HCT116 (cell line): ENCODE measurements around the gene SAA1. TPM values are rescaled to one million over a fixed set of nuclear protein-coding genes. Genes with fewer than 3 reads are reported as not detected.

Experiments
- ATAC-seq: fragments of 200-7000 bp; cut with Tn5 transposase; 2 replicates; pipeline ENCODE4 v1.9.1; 2020; ENCODE audit warnings: mild to moderate bottlenecking, moderate library complexity
- BruUV-seq: library from RNA; stranded (reverse); fragments of 400-500 nt; replicated peaks from 2 replicates; lab custom pipeline; 2021; lab: Mats Ljungman, UMichigan
- CTCF ChIA-PET: fragments of 300-600 bp; sonication (Branson Sonifier 250); formaldehyde crosslinking; loops from one replicate; lab custom pipeline; 2021; ENCODE audit warnings: antibody characterized with exemption; lab: Charles Lee
- POLR2A ChIA-PET: fragments of 300-600, 350-600 bp; sonication (Branson Sonifier 250); formaldehyde crosslinking; loops from one replicate; lab custom pipeline; 2021; ENCODE audit warnings: antibody characterized with exemption; lab: Charles Lee
- RAD21 ChIA-PET, 2 experiments: fragments of 300-600 bp; sonication (Branson Sonifier 250); formaldehyde crosslinking; loops; one replicate each; lab custom pipeline; 2023; ENCODE audit warnings: low total read pairs in 2 of 2; ENCODE audit not compliant: uncharacterized antibody in 2 of 2, unreplicated experiment in 2 of 2, low non-redundant PET in 1 of 2; lab: Charles Lee
- DNase-seq: peaks from one replicate; pipeline ENCODE4 v3.0.0-alpha.2; 2010; ENCODE audit warnings: low read depth, low spot score
- H2AFZ ChIP-seq: fragments of 200-600 bp; shearing (Covaris generic), sonication (generic); 2 replicates; pipeline ENCODE4 v1.6.1; 2017; ENCODE audit warnings: low read depth, mixed run types, mixed read lengths, antibody characterized with exemption, low read length; ENCODE audit not compliant: poor library complexity, severe bottlenecking
- H3K27ac ChIP-seq: 2 replicates; pipeline ENCODE4 v1.5.1; 2012; ENCODE audit warnings: low read depth, low read length
- H3K27me3 ChIP-seq: fragments of 200-600 bp; sonication (generic); 2 replicates; pipeline ENCODE4 v1.6.1; 2016; ENCODE audit warnings: mixed run types, low read length, mixed read lengths; ENCODE audit not compliant: insufficient read depth
- H3K36me3 ChIP-seq, 2 experiments: fragments of 200-500 bp in 1 of 2; fragments of 200-600 bp in 1 of 2; sonication (Bioruptor generic) in 1 of 2; sonication (generic) in 1 of 2; 2 replicates each; pipeline versions ENCODE4 v1.5.1 to v1.6.1; 2014 to 2016; ENCODE audit warnings: low read length in 2 of 2, inconsistent platforms in 1 of 2, mixed read lengths in 1 of 2, mixed run types in 1 of 2; ENCODE audit not compliant: insufficient read depth in 2 of 2, control insufficient read depth in 1 of 2
- H3K4me1 ChIP-seq, 2 experiments: fragments of 200-600 bp in 1 of 2; sonication (generic) in 1 of 2; 2 replicates each; pipeline versions ENCODE4 v1.5.1 to v1.6.1; 2012 to 2017; ENCODE audit warnings: low read length in 2 of 2, inconsistent platforms in 1 of 2, mild to moderate bottlenecking in 1 of 2, mixed read lengths in 1 of 2, mixed run types in 1 of 2, moderate library complexity in 1 of 2; ENCODE audit not compliant: insufficient read depth in 2 of 2, control insufficient read depth in 1 of 2
- H3K4me2 ChIP-seq: fragments of 200-600 bp; sonication (generic); 2 replicates; pipeline ENCODE4 v1.6.1; 2017; ENCODE audit warnings: mixed run types, low read length, mixed read lengths
- H3K4me3 ChIP-seq, 2 experiments: fragments of 200-600 bp in 1 of 2; sonication (generic) in 1 of 2; replicated peaks in 1 of 2; 2 replicates each; pipeline ENCODE4 v1.5.1; 2011 to 2016; ENCODE audit warnings: low read length in 2 of 2, control low read depth in 1 of 2, low read depth in 1 of 2, mild to moderate bottlenecking in 1 of 2, mixed read lengths in 1 of 2, mixed run types in 1 of 2
- H3K79me2 ChIP-seq: fragments of 200-600 bp; sonication (generic); 2 replicates; pipeline ENCODE4 v1.6.1; 2017; ENCODE audit warnings: mild to moderate bottlenecking, mixed run types, low read length, moderate library complexity, mixed read lengths; ENCODE audit not compliant: insufficient read depth
- H3K9ac ChIP-seq: fragments of 200-600 bp; sonication (generic); 2 replicates; pipeline ENCODE4 v1.6.1; 2016; ENCODE audit warnings: low read length, mixed read lengths
- H3K9me2 ChIP-seq: fragments of 200-600 bp; sonication (generic), shearing (Covaris generic); 2 replicates; pipeline ENCODE4 v1.6.1; 2017; ENCODE audit warnings: mixed run types, mild to moderate bottlenecking, moderate library complexity; ENCODE audit not compliant: insufficient read depth
- H3K9me3 ChIP-seq, 2 experiments: fragments of 200-500 bp in 1 of 2; fragments of 200-600 bp in 1 of 2; sonication (Bioruptor generic) in 1 of 2; sonication (generic) in 1 of 2; 2 replicates each; pipeline ENCODE4 v1.6.1; 2014 to 2017; ENCODE audit warnings: low read length in 2 of 2, mixed read lengths in 2 of 2, inconsistent platforms in 1 of 2, low read depth in 1 of 2, mild to moderate bottlenecking in 1 of 2, mixed run types in 1 of 2, moderate library complexity in 1 of 2; ENCODE audit not compliant: control insufficient read depth in 1 of 2, insufficient read depth in 1 of 2
- H4K20me1 ChIP-seq: fragments of 200-600 bp; sonication (generic), shearing (Covaris generic); 2 replicates; pipeline ENCODE4 v1.6.1; 2017; ENCODE audit warnings: mixed run types, mild to moderate bottlenecking, moderate library complexity; ENCODE audit not compliant: insufficient read depth
- CBX3 ChIP-seq: IDR thresholded peaks from 2 replicates; pipeline ENCODE4 v1.6.1; 2012; ENCODE audit warnings: low read depth
- CEBPB ChIP-seq: IDR thresholded peaks from 2 replicates; pipeline ENCODE4 v1.6.1; 2012; ENCODE audit warnings: low read depth
- EGR1 ChIP-seq: IDR thresholded peaks from 2 replicates; pipeline ENCODE4 v1.6.1; 2012; ENCODE audit warnings: low read depth
- ELF1 ChIP-seq: IDR thresholded peaks from 2 replicates; pipeline ENCODE4 v1.6.1; 2012; ENCODE audit warnings: low read depth, borderline replicate concordance
- EZH2 ChIP-seq: fragments of 200-600 bp; sonication (generic); IDR thresholded peaks from 2 replicates; pipeline ENCODE4 v1.6.1; 2017; ENCODE audit warnings: antibody characterized with exemption, mixed run types
- FOSL1 ChIP-seq: IDR thresholded peaks from 2 replicates; pipeline ENCODE4 v1.6.1; 2012; ENCODE audit warnings: low read depth
- JUND ChIP-seq: IDR thresholded peaks from 2 replicates; pipeline ENCODE4 v1.6.1; 2012
- POLR2AphosphoS5 ChIP-seq: IDR thresholded peaks from 2 replicates; pipeline ENCODE4 v1.6.1; 2011; ENCODE audit warnings: mild to moderate bottlenecking, low read depth, low read length, moderate library complexity
- RAD21 ChIP-seq: IDR thresholded peaks from 2 replicates; pipeline ENCODE4 v1.6.1; 2012; ENCODE audit warnings: low read depth, mild to moderate bottlenecking
- SIN3A ChIP-seq: IDR thresholded peaks from 2 replicates; pipeline ENCODE4 v1.6.1; 2012; ENCODE audit warnings: low read depth
- SP1 ChIP-seq: IDR thresholded peaks from 2 replicates; pipeline ENCODE4 v1.6.1; 2012; ENCODE audit warnings: low read depth
- YY1 ChIP-seq: IDR thresholded peaks from 2 replicates; pipeline ENCODE4 v1.6.1; 2011; ENCODE audit warnings: low read length, low read depth, moderate library complexity, mild to moderate bottlenecking; ENCODE audit not compliant: insufficient replicate concordance; ENCODE audit errors: extremely low read depth
- ZFX ChIP-seq: fragments of 450-650 bp; IDR thresholded peaks from 2 replicates; pipeline ENCODE4 v1.6.1; 2017
- ZNF274 ChIP-seq: fragments of 200-500 bp; sonication (Bioruptor generic); IDR thresholded peaks from 2 replicates; pipeline ENCODE4 v1.6.1; 2014; ENCODE audit warnings: mild to moderate bottlenecking, low read depth, low read length, inconsistent platforms
- intact Hi-C: fragments of 100-400 bp; cut with micrococcal nuclease; formaldehyde crosslinking; loops from 2 replicates; pipeline ENCODE4 v1.10.0; 2022
- total RNA-seq: library from RNA; stranded (reverse); gene quantifications from one replicate; pipeline ENCODE4 v1.2.1, GENCODE V29; 2021; ENCODE audit not compliant: unreplicated experiment
- TF ChIP-seq, protein P1 (sequence below), 3 experiments: fragments of 200-600 bp in 1 of 3; sonication (generic) in 1 of 3; IDR thresholded peaks in 2 of 3; conservative IDR thresholded peaks in 1 of 3; 2 replicates each; pipeline ENCODE4 v1.5.1; 2012 to 2017; ENCODE audit warnings: low read depth in 2 of 3, low read length in 2 of 3, antibody characterized with exemption in 1 of 3, borderline replicate concordance in 1 of 3, control low read depth in 1 of 3, mild to moderate bottlenecking in 1 of 3, mixed read lengths in 1 of 3, mixed run types in 1 of 3, moderate library complexity in 1 of 3; ENCODE audit not compliant: insufficient read depth in 1 of 3
- TF ChIP-seq, protein P2 (sequence below): IDR thresholded peaks from 2 replicates; pipeline ENCODE4 v1.6.1; 2012; ENCODE audit warnings: low read depth
- TF ChIP-seq, protein P3 (sequence below): IDR thresholded peaks from 2 replicates; pipeline ENCODE4 v1.6.1; 2012
- TF ChIP-seq, protein P4 (sequence below): IDR thresholded peaks from 2 replicates; pipeline ENCODE4 v1.6.1; 2012

SAA1 gene
- total RNA-seq, 1 experiment from 2014 or later = 8.6 TPM

DNA sequence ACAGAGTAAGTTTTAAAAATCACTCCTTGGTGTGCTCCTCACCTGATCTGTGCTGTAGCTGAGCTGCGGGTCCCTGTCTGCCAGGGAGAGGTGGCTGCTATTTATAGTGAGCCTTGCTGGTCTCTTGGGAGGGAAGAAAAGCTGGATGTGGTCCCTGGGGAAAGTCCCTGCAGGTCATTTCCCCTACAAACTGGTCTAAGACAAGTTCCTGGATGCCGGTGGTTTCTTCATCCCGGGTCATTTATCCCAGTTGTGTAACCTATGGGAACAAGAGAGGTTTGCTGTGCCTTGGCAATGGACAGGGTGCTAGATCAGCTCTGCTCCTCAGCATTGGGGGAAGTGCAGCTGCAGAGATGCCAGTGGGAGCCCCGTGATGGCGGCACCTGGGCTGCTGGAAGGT lies 17.5 kb upstream of the SAA1 start, which contains the start of gene SAA2:
TSS of gene SAA2 (minus strand) at position 108 of the 400 bp plus-strand sequence. CDS start 657 bp downstream, outside the sequence.
- no TSS peak for BruUV-seq
- Histone ChIP-seq H3K27me3 (no peaks in the 10 kb centered on the region), H3K79me2 (no peaks in the 10 kb centered on the region), H3K4me3 (no peak within 1 kb of the TSS), H3K9me2 (no peaks in the 10 kb centered on the region), H3K36me3 (no peaks in the 10 kb centered on the region), H3K4me1 (no peaks in the 10 kb centered on the region; a peak in 1 of 4 replicates), H2AFZ (no peak within 1 kb of the TSS), H4K20me1 (no peaks in the 10 kb centered on the region), H3K4me2 (no peak within 1 kb of the TSS), H3K9me3 (no peaks in the 10 kb centered on the region), H3K9ac (no peak within 1 kb of the TSS), H3K27ac (no peak within 1 kb of the TSS)
- ChIA-PET POLR2A (no interaction called here), RAD21 (no interaction called here), CTCF (no interaction called here)
- ATAC-seq = no peak
- TF ChIP-seq, protein P1, sequence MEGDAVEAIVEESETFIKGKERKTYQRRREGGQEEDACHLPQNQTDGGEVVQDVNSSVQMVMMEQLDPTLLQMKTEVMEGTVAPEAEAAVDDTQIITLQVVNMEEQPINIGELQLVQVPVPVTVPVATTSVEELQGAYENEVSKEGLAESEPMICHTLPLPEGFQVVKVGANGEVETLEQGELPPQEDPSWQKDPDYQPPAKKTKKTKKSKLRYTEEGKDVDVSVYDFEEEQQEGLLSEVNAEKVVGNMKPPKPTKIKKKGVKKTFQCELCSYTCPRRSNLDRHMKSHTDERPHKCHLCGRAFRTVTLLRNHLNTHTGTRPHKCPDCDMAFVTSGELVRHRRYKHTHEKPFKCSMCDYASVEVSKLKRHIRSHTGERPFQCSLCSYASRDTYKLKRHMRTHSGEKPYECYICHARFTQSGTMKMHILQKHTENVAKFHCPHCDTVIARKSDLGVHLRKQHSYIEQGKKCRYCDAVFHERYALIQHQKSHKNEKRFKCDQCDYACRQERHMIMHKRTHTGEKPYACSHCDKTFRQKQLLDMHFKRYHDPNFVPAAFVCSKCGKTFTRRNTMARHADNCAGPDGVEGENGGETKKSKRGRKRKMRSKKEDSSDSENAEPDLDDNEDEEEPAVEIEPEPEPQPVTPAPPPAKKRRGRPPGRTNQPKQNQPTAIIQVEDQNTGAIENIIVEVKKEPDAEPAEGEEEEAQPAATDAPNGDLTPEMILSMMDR (IDR thresholded peaks at IDR 0.05 in 2 of 3, conservative IDR thresholded peaks at IDR 0.05 in 1 of 3; ENCODE audit: borderline replicate concordance in 1 of 3, insufficient read depth in 1 of 3, low read depth in 2 of 3, low read length in 2 of 3) = no peak
- TF ChIP-seq, protein P2, sequence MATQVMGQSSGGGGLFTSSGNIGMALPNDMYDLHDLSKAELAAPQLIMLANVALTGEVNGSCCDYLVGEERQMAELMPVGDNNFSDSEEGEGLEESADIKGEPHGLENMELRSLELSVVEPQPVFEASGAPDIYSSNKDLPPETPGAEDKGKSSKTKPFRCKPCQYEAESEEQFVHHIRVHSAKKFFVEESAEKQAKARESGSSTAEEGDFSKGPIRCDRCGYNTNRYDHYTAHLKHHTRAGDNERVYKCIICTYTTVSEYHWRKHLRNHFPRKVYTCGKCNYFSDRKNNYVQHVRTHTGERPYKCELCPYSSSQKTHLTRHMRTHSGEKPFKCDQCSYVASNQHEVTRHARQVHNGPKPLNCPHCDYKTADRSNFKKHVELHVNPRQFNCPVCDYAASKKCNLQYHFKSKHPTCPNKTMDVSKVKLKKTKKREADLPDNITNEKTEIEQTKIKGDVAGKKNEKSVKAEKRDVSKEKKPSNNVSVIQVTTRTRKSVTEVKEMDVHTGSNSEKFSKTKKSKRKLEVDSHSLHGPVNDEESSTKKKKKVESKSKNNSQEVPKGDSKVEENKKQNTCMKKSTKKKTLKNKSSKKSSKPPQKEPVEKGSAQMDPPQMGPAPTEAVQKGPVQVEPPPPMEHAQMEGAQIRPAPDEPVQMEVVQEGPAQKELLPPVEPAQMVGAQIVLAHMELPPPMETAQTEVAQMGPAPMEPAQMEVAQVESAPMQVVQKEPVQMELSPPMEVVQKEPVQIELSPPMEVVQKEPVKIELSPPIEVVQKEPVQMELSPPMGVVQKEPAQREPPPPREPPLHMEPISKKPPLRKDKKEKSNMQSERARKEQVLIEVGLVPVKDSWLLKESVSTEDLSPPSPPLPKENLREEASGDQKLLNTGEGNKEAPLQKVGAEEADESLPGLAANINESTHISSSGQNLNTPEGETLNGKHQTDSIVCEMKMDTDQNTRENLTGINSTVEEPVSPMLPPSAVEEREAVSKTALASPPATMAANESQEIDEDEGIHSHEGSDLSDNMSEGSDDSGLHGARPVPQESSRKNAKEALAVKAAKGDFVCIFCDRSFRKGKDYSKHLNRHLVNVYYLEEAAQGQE = no peak
- TF ChIP-seq JUND = no peak
- no peak for TF ChIP-seq EZH2
- no peak for TF ChIP-seq ZFX
- TF ChIP-seq, protein P3, sequence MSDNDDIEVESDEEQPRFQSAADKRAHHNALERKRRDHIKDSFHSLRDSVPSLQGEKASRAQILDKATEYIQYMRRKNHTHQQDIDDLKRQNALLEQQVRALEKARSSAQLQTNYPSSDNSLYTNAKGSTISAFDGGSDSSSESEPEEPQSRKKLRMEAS = no peak
- TF ChIP-seq RAD21 = no peak
- no peak for TF ChIP-seq FOSL1
- TF ChIP-seq CEBPB = no peak
- TF ChIP-seq SP1 = no peak
- no peak for TF ChIP-seq SIN3A
- no peak for TF ChIP-seq CBX3
- TF ChIP-seq, protein P4, sequence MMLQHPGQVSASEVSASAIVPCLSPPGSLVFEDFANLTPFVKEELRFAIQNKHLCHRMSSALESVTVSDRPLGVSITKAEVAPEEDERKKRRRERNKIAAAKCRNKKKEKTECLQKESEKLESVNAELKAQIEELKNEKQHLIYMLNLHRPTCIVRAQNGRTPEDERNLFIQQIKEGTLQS = no peak
- TF ChIP-seq ZNF274 = no peak
- TF ChIP-seq YY1 = no peak
- TF ChIP-seq ELF1 = no peak
- no peak for TF ChIP-seq POLR2AphosphoS5
- TF ChIP-seq EGR1 = no peak
- intact Hi-C loops = no loop called here
- no peak for DNase-seq
